ENCODE results near the gene VCAM1.
"Not testable (repeated sequence)": the region's sequence is repeated elsewhere in the genome, so short reads cannot be mapped to it uniquely, and the experiment has no call there.

Gene VCAM1

DNA sequence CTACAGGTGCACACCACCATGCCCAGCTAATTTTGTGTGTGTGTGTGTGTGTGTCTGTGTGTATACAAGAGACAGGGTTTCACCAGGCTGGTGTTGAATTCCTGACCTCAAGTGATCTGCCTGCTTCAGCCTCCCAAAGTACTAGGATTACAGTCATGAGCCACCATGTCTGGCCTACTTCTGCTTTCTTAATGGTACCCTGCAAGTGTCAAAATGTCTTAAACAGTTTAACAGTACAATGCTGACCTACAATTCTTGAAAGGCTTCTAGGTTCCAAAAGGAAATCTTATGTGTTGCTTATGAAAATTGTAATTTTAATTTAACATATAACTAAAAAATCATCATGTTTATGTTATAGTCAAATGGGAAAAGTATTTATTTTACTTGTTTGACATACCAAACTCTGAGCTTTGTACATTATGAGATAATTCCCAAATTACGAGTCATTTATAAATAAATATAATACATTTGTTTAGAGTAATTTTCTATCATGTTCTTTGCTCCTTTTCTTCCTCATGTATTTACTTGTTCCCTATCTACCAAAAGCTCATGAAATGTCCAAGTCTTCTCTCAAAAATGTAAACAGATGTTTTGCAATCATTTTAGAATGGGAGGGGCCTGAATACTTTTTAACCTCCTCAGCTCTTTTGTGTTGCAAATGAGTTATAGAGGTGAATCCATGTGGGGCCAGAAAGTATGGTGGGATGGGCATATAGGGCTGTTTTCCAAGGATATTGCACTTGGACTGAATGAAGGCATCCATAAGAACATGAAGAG, 8.4 kb upstream of the VCAM1 start:
- TF ChIP-seq, protein P1, sequence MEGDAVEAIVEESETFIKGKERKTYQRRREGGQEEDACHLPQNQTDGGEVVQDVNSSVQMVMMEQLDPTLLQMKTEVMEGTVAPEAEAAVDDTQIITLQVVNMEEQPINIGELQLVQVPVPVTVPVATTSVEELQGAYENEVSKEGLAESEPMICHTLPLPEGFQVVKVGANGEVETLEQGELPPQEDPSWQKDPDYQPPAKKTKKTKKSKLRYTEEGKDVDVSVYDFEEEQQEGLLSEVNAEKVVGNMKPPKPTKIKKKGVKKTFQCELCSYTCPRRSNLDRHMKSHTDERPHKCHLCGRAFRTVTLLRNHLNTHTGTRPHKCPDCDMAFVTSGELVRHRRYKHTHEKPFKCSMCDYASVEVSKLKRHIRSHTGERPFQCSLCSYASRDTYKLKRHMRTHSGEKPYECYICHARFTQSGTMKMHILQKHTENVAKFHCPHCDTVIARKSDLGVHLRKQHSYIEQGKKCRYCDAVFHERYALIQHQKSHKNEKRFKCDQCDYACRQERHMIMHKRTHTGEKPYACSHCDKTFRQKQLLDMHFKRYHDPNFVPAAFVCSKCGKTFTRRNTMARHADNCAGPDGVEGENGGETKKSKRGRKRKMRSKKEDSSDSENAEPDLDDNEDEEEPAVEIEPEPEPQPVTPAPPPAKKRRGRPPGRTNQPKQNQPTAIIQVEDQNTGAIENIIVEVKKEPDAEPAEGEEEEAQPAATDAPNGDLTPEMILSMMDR (IDR thresholded peaks at IDR 0.05; ENCODE audit: control insufficient read depth, insufficient read depth, low read depth, low read length, missing control alignments): no peak
- no peak for DNase-seq (ENCODE audit: low read depth)
- no peak overlapping the region for H3K4me3 ChIP-seq (ENCODE audit: control insufficient read depth, low read depth, low read length)

DNA sequence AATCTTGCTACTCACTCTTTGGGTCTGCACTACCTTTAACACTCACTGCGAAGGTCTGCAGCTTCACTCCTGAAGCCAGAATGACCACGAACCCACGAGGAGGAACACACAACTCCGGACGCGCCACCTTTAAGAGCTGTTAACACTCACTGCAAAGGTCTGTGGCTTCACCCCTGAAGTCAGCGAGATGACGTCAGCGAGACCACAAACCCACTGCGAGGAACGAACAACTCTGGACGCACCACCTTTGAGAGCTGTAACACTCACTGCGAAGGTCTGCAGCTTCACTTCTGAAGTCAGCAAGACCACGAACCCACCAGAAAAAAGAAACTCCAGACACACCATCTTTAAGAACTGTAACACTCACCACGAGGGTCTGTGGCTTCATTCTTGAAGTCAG, 6.5 kb upstream of the VCAM1 start:
- not testable (repeated sequence) for H3K4me3 ChIP-seq (ENCODE audit: control insufficient read depth, low read depth, low read length); DNase-seq (ENCODE audit: low read depth)

DNA sequence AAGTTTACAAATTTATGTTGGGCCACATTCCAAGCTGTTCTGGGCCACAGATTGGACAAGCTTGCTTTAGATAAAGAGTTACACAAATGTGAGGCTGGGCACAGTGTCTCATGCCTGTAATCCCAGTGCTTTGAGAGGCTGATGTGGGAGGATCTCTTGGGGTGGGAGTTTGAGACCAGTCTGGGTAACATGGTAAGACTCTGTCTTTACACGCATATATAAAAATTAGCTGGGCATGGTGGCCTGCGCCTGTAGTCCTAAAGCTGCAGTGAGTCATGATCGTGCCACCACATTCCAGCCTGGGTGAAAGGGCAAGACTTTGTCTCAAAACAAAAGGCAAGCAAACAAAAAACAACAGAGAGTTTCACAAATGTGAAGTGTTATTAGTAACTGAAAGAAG, 5.9 kb upstream of the VCAM1 start:
- DNase-seq (ENCODE audit: low read depth): no peak
- TF ChIP-seq, protein P1 (IDR thresholded peaks at IDR 0.05; ENCODE audit: control insufficient read depth, insufficient read depth, low read depth, low read length, missing control alignments): no peak
- H3K4me3 ChIP-seq (ENCODE audit: control insufficient read depth, low read depth, low read length): no peak overlapping the region

DNA sequence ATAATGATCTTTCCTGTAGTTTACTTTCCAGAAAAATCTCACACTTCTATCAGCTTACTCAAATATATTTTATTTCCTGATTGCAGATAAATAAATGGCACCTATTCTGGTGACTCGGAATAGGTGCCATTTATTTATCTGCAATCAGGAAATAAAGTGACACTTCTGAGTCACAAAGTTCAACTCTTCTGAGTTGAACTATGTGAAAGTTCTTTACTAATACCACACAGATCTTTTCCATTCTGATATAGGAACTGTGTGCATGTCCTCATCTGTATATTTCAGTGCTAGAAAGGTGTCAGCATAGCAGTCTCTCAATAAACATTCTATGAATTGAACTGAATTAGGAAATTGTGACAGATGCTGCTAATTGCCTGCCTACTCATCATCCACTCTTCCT, 4.9 kb upstream of the VCAM1 start:
- H3K4me3 ChIP-seq (ENCODE audit: control insufficient read depth, low read depth, low read length): no peak overlapping the region
- no peak for DNase-seq (ENCODE audit: low read depth)
- TF ChIP-seq, protein P1 (IDR thresholded peaks at IDR 0.05; ENCODE audit: control insufficient read depth, insufficient read depth, low read depth, low read length, missing control alignments): no peak

DNA sequence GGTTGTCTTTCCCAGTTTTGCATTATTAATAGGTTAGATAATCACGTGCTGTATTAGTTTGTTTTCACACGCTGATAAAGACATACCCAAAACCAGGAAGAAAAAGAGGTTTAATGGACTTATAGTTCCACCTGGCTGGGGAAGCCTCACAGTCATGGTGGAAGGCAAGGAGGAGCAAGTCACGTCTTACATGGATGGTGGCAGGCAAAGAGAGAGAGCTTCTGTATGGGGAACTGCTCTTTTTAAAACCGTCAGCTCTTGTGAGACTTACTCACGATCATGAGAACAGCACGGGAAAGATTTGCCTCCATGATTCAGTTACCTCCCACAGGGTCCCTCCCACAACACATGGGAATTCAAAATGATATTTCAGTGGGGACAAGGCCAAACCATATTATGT, 2.3 kb upstream of the VCAM1 start:
- DNase-seq (ENCODE audit: low read depth): no peak
- H3K4me3 ChIP-seq (ENCODE audit: control insufficient read depth, low read depth, low read length): no peak overlapping the region
- TF ChIP-seq, protein P1 (IDR thresholded peaks at IDR 0.05; ENCODE audit: control insufficient read depth, insufficient read depth, low read depth, low read length, missing control alignments): no peak

DNA sequence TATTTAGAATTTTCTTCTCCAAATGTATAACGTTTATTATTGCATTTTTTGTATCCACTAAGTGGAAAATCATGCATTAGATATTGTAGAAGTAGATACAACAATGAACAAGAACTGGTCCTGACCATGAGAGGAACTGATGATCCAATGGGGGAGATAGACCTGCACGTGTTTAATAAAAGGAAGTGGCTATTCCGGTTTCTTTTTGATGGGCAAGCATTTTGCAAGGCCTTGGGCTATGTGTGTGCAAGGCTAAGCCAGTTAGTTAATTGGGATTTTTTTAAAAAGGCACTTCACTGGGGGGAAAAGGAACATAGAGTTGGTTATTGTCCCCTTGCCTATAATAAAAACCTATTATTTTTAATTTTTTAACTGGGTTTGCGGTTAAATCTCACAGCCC, 961 bp upstream of the VCAM1 start:
- DNase-seq (ENCODE audit: low read depth): no peak
- no peak overlapping the region for H3K4me3 ChIP-seq (ENCODE audit: control insufficient read depth, low read depth, low read length)
- TF ChIP-seq, protein P1 (IDR thresholded peaks at IDR 0.05; ENCODE audit: control insufficient read depth, insufficient read depth, low read depth, low read length, missing control alignments): no peak

DNA sequence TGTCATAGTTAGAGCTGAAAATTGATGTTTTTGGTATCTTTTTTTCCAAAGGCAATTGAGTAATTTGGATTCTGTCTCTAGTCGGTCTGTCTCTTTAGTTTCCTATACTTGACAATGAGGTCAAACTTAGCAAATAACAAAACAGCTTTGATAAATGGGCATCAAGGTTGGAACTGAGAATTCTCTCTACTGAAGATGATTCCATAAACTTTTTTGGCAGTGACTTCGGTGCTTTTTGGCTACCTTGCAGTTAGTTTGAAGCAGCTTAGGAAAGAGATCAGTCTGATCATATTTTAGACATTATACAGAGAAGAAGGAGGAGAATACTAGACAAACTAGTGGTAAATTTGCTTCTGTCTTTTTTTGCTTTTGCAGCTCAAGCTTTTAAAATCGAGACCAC, 559 bp downstream of the VCAM1 start:
- no peak for DNase-seq (ENCODE audit: low read depth)
- H3K4me3 ChIP-seq (ENCODE audit: control insufficient read depth, low read depth, low read length): no peak overlapping the region
- TF ChIP-seq, protein P1 (IDR thresholded peaks at IDR 0.05; ENCODE audit: control insufficient read depth, insufficient read depth, low read depth, low read length, missing control alignments): no peak
